GM12878 (cell line): ENCODE measurements around the gene PRRG4. TPM values are rescaled to one million over a fixed set of nuclear protein-coding genes. Genes with fewer than 3 reads are reported as not detected.

Experiments
- ATAC-seq: fragments of 200-7000 bp; cut with Tn5 transposase; 3 replicates; pipeline ENCODE4 v1.9.1; 2020; ENCODE audit warnings: mild to moderate bottlenecking, moderate library complexity
- BruUV-seq: library from RNA; stranded (reverse); fragments of 400-500 nt; replicated peaks from 2 replicates; lab custom pipeline; 2021; lab: Mats Ljungman, UMichigan
- CTCF ChIA-PET: fragments of 300-600 bp; sonication (Branson Sonifier 250); formaldehyde crosslinking; extraction: SDS; loops from one replicate; lab custom pipeline; 2021; ENCODE audit warnings: inconsistent platforms; lab: Yijun Ruan, JAX
- POLR2A ChIA-PET: fragments of 350-600 bp; formaldehyde crosslinking; extraction: SDS; loops from one replicate; lab custom pipeline; 2021; ENCODE audit warnings: inconsistent platforms; lab: Charles Lee
- RAD21 ChIA-PET: fragments of 300-600 bp; sonication (Branson Sonifier 250); formaldehyde crosslinking; loops from one replicate; lab custom pipeline; 2023; ENCODE audit warnings: antibody characterized with exemption; ENCODE audit not compliant: unreplicated experiment; lab: Charles Lee
- SMC1A ChIA-PET: fragments of 300-600 bp; sonication (Branson Sonifier 250); formaldehyde crosslinking; loops from one replicate; lab custom pipeline; 2023; ENCODE audit not compliant: unreplicated experiment, uncharacterized antibody; lab: Charles Lee
- DNase-seq: peaks from one replicate; pipeline ENCODE4 v3.0.0-alpha.2; 2011; ENCODE audit warnings: low read depth, low spot score
- FAIRE-seq: peaks from 3 replicates; lab custom pipeline; 2011; peaks lifted over from hg19 to GRCh38; lab: Jason Lieb, UNC
- H2AFZ ChIP-seq: 2 replicates; pipeline ENCODE4 v1.6.0; 2011; ENCODE audit warnings: low read depth, low read length, control low read depth; ENCODE audit not compliant: control insufficient read depth
- H3K27ac ChIP-seq: 2 replicates; pipeline ENCODE4 v1.5.1; 2011; ENCODE audit warnings: control low read depth; ENCODE audit not compliant: control insufficient read depth, insufficient read depth
- H3K27me3 ChIP-seq, 2 experiments: replicated peaks in 1 of 2; 2 replicates each; pipeline versions ENCODE4 v1.6.0 to v1.6.1; 2011; ENCODE audit warnings: low read length in 1 of 2; ENCODE audit not compliant: control insufficient read depth in 2 of 2, insufficient read depth in 2 of 2
- H3K36me3 ChIP-seq, 2 experiments: 2 replicates each; pipeline ENCODE4 v1.5.1; 2011; ENCODE audit warnings: low read length in 1 of 2; ENCODE audit not compliant: control insufficient read depth in 2 of 2, insufficient read depth in 2 of 2
- H3K4me1 ChIP-seq: 2 replicates; pipeline ENCODE4 v1.6.1; 2011; ENCODE audit warnings: mild to moderate bottlenecking, low read length, moderate library complexity, mixed read lengths; ENCODE audit not compliant: control insufficient read depth, insufficient read depth
- H3K4me2 ChIP-seq: 2 replicates; pipeline ENCODE4 v1.6.0; 2011; ENCODE audit warnings: control low read depth; ENCODE audit not compliant: control insufficient read depth, insufficient read depth
- H3K4me3 ChIP-seq: fragments of 200-600 bp; sonication (generic); 2 replicates; pipeline ENCODE4 v1.5.1; 2016
- H3K79me2 ChIP-seq: 2 replicates; pipeline ENCODE4 v1.6.0; 2011; ENCODE audit warnings: low read length; ENCODE audit not compliant: control insufficient read depth, insufficient read depth
- H3K9ac ChIP-seq: 2 replicates; pipeline ENCODE4 v1.8.0; 2011; ENCODE audit warnings: low read length, control low read depth, mixed read lengths; ENCODE audit not compliant: control insufficient read depth, insufficient read depth
- H3K9me3 ChIP-seq: replicated peaks from 3 replicates; pipeline ENCODE4 v1.5.1; 2011; ENCODE audit warnings: mild to moderate bottlenecking, low read length; ENCODE audit not compliant: control insufficient read depth, insufficient read depth
- H4K20me1 ChIP-seq: 2 replicates; pipeline ENCODE4 v1.6.0; 2011; ENCODE audit not compliant: control insufficient read depth, insufficient read depth
- E2F8 ChIP-seq: fragments of 450-650 bp; IDR thresholded peaks from 2 replicates; pipeline ENCODE4 v1.6.1; 2018; ENCODE audit warnings: mild to moderate bottlenecking, low read depth, moderate library complexity; ENCODE audit not compliant: partially characterized antibody
- ETV6 ChIP-seq, 2 experiments: fragments of 450-650 bp in 1 of 2; IDR thresholded peaks in 1 of 2; conservative IDR thresholded peaks in 1 of 2; 2 replicates each; pipeline ENCODE4 v1.6.1; 2014; ENCODE audit warnings: antibody characterized with exemption in 1 of 2, borderline replicate concordance in 1 of 2, low read depth in 1 of 2, mild to moderate bottlenecking in 1 of 2, moderate library complexity in 1 of 2
- KLF5 ChIP-seq: fragments of 450-650 bp; IDR thresholded peaks from 2 replicates; pipeline ENCODE4 v1.6.1; 2014; ENCODE audit warnings: mild to moderate bottlenecking; ENCODE audit not compliant: partially characterized antibody
- MXI1 ChIP-seq: fragments of 150-350 bp; IDR thresholded peaks from 2 replicates; pipeline ENCODE4 v1.6.1; 2011; ENCODE audit warnings: low read depth, mild to moderate bottlenecking, inconsistent platforms, low read length, improper control_type of control experiment
- RAD51 ChIP-seq: fragments of 450-650 bp; IDR thresholded peaks from 2 replicates; pipeline ENCODE4 v1.6.1; 2016; ENCODE audit warnings: moderate library complexity, mild to moderate bottlenecking, inconsistent platforms
- ZBTB4 ChIP-seq: fragments of 450-650 bp; formaldehyde crosslinking; IDR thresholded peaks from 2 replicates; pipeline ENCODE4 v1.4.0; 2022; ENCODE audit warnings: mild to moderate bottlenecking, moderate library complexity
- ZNF384 ChIP-seq: IDR thresholded peaks from 2 replicates; pipeline ENCODE4 v1.6.1; 2012; ENCODE audit warnings: low read depth, mild to moderate bottlenecking, low read length, improper control_type of control experiment, borderline replicate concordance
- WGBS: methylation state at CpG from one replicate; pipeline ENCODE4 v1.1.6; 2016; ENCODE audit warnings: low lambda C conversion rate; ENCODE audit not compliant: insufficient replicate concordance, insufficient coverage; ENCODE audit errors: missing lambda C conversion rate; 5-methylcytosine and 5-hydroxymethylcytosine counted together
- in situ Hi-C: fragments of 300-500 bp; cut with MboI; formaldehyde crosslinking; loops from 9 replicates; pipeline ENCODE4 v1.14.3; 2018; ENCODE audit warnings: mixed read lengths
- intact Hi-C: fragments of 100-400 bp; cut with micrococcal nuclease; formaldehyde crosslinking; loops from one replicate; pipeline ENCODE4 v1.14.2; 2022; ENCODE audit not compliant: unreplicated experiment
- polyA plus RNA-seq, 11 experiments: library from polyadenylated mRNA; depleted of rRNA in 4 of 11; unstranded in 6 of 11; stranded (reverse) in 5 of 11; fragments of >200 nt; fragmentation: Nextera tagmentation in 4 of 11; fragmentation: Illumina TruSeq in 1 of 11; extraction: Ambion mirVana in 4 of 11; extraction: Trizol in 1 of 11; gene quantifications; 1 replicate in 1 of 11; 2 replicates in 10 of 11; pipeline versions ENCODE4 v1.2.1 to v1.2.3, GENCODE V29; 2011 to 2016; ENCODE audit warnings: inconsistent platforms in 2 of 11, missing spikeins in 2 of 11, low read depth in 1 of 11
- total RNA-seq, 4 experiments: library from RNA; depleted of rRNA in 3 of 4; stranded (reverse); fragments of >200 nt in 3 of 4; fragmentation: Illumina TruSeq in 1 of 4; extraction: Trizol in 1 of 4; gene quantifications; 2 replicates each; pipeline versions ENCODE4 v1.2.1 to v1.2.3, GENCODE V29; 2013 to 2021

Gene PRRG4
- total and polyA plus RNA-seq, 10 of the 15 experiments (the other 5 are each of a cell fraction or from before 2014, with no cell fraction given) = 0.55 to 4.9 (median 1.9) TPM

GRCh38 chr11:32883421-32883820, 53.7 kb downstream of the PRRG4 start:
- FAIRE-seq (no peak), ATAC-seq (no peak), DNase-seq (no peak)
- ChIA-PET POLR2A (interaction anchor here (0.9 kb wide), 1 partner anchor 9 kb away, joined by 3 read pairs; no protein-coding TSS in a partner anchor), CTCF (interaction anchor here (0.7 to 3.9 kb wide), 6 partner anchors 74 to 185 kb away, joined by 3 to 19 read pairs (median 4); no protein-coding TSS in a partner anchor), SMC1A (interaction anchor here (0.9 to 4.9 kb wide), 5 partner anchors 12 to 186 kb away, joined by 3 to 21 read pairs (median 3); no protein-coding TSS in a partner anchor), RAD21 (interaction anchor here (1.2 kb wide), 1 partner anchor 9 kb away, joined by 3 read pairs; the partner anchor contains the start of gene QSER1)
- 43% methylated on average over 3 of the region's 3 CpGs for WGBS
- Histone ChIP-seq H3K36me3 (no peaks in the 10 kb centered on the region), H3K9ac (no peak overlapping the region), H3K4me1 (no peaks in the 10 kb centered on the region), H4K20me1 (no peaks in the 10 kb centered on the region), H3K27ac (no peak overlapping the region), H3K9me3 (no peaks in the 10 kb centered on the region), H3K4me3 (no peak overlapping the region), H2AFZ (no peak overlapping the region), H3K4me2 (no peak overlapping the region), H3K27me3 (no peaks in the 10 kb centered on the region), H3K79me2 (no peaks in the 10 kb centered on the region)
- BruUV-seq = no TSS peak
- intact Hi-C loops (no loop called here), in situ Hi-C loops (no loop called here)
- TF ChIP-seq ETV6 (conservative IDR thresholded peaks at IDR 0.05 in 1 of 2, IDR thresholded peaks at IDR 0.05 in 1 of 2; ENCODE audit: borderline replicate concordance in 1 of 2, low read depth in 1 of 2) (no peak), ZBTB4 (no peak), ZNF384 (no peak), E2F8 (no peak), KLF5 (no peak), MXI1 (no peak), RAD51 (no peak)
